ENCODE data around the gene TP53AIP1. TPM values are rescaled to one million over a fixed set of nuclear protein-coding genes. Genes with fewer than 3 reads are reported as not detected.

The TP53AIP1 gene
- total RNA-seq, 1 donor from 2014 or later = not detected

DNA sequence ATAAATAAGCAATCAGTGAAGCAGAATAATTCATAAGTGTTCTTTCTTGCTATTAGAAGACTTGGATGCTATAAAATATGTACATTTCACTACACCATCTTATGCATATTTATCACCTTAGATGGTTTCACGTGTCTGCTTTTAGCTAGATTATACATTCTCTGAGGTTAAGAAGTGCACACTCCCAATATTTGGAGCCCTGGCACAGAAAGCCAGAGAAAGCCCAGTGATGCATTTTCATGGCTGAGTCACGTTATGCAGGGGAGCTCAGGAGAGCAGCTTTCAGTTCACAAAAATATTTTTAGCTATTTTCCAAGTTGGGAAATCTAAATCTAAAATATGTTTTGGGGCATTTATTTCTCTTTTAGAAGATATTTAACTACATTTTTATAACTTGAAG, 5.1 kb upstream of the TP53AIP1 start:
- Mint-ChIP-seq H3K4me3 (no peak overlapping the region), H3K36me3 (ENCODE audit: low read depth) (no peaks in the 10 kb centered on the region), H3K27ac (no peak overlapping the region), H3K9me3 (no peaks in the 10 kb centered on the region), H3K4me1 (no peaks in the 10 kb centered on the region), H3K27me3 (peaks cover 44% of the 10 kb centered on the region)
- DNase-seq = no peak
- TF ChIP-seq, protein P1, sequence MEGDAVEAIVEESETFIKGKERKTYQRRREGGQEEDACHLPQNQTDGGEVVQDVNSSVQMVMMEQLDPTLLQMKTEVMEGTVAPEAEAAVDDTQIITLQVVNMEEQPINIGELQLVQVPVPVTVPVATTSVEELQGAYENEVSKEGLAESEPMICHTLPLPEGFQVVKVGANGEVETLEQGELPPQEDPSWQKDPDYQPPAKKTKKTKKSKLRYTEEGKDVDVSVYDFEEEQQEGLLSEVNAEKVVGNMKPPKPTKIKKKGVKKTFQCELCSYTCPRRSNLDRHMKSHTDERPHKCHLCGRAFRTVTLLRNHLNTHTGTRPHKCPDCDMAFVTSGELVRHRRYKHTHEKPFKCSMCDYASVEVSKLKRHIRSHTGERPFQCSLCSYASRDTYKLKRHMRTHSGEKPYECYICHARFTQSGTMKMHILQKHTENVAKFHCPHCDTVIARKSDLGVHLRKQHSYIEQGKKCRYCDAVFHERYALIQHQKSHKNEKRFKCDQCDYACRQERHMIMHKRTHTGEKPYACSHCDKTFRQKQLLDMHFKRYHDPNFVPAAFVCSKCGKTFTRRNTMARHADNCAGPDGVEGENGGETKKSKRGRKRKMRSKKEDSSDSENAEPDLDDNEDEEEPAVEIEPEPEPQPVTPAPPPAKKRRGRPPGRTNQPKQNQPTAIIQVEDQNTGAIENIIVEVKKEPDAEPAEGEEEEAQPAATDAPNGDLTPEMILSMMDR (IDR thresholded peaks at IDR 0.05) = no peak
- ChIA-PET POLR2A (no interaction called here), CTCF (interaction anchor here (1.8 to 5.4 kb wide), 3 partner anchors 9 to 790 kb away, joined by 8 to 44 read pairs (median 9); no protein-coding TSS in a partner anchor)
- no peak for ATAC-seq (ENCODE audit: low read depth)
- intact Hi-C loops (cut with micrococcal nuclease) = no loop called here

DNA sequence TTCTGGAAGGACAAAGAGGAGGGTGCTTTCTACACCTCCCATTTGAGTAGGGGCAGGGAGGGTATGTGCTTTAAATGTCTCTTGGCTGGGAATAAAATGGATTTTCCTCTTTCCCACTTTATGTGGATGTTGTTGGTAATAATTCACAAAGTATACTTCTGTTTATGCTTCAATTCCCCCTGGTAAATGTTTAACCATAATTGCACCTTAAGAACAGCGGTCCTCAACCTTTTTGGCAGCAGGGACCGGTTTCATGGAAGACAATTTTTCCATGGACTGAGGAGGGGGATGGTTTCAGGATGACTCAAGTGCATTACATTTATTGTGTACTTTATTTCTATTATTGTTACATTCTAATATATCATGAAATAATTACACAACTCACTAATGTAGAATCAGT, 4.0 kb upstream of the TP53AIP1 start:
- H3K36me3 Mint-ChIP-seq (ENCODE audit: low read depth) = no peaks in the 10 kb centered on the region
- intact Hi-C loops (cut with micrococcal nuclease) = no loop called here
- ChIA-PET CTCF (interaction anchor here (2.0 to 5.4 kb wide), 2 partner anchors 10 to 61 kb away, joined by 8 to 44 read pairs; no protein-coding TSS in a partner anchor), POLR2A (no interaction called here)
- H3K27ac Mint-ChIP-seq = no peak overlapping the region
- no peak overlapping the region for H3K4me3 Mint-ChIP-seq
- no peaks in the 10 kb centered on the region for H3K4me1 Mint-ChIP-seq
- DNase-seq (no peak), ATAC-seq (ENCODE audit: low read depth) (no peak)
- peaks cover 49% of the 10 kb centered on the region for H3K27me3 Mint-ChIP-seq
- TF ChIP-seq, protein P1 (IDR thresholded peaks at IDR 0.05) = no peak
- H3K9me3 Mint-ChIP-seq = no peaks in the 10 kb centered on the region

DNA sequence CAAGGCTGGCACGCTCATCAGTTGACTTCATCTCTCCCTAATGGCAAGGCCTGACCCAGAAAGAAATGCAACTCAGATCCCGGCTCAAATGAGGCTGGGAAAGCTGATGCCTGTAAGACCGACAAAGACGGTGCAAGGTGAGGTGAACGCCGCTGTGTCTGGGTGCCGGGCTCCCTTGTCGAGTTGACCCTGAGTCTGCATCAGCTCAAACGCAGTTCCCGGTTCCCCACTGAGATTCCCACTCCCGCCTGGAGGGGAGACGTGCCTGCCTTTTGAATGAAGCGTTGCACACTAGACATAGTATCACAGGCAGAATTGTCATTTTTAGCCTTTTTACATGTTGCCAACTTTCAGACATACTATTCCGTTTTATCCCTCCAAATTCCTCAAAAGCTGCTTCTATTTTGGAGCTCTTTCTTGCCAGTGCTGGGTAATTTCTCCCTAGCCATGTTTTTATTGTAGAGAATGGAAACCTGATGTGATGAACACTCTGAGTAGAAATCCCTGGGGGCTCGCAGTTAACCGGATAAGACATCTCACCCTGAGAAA, 831 bp upstream of the TP53AIP1 start:
- no peaks in the 10 kb centered on the region for H3K4me1 Mint-ChIP-seq
- ChIA-PET CTCF (interaction anchor here (2.5 kb wide), 1 partner anchor 12 kb away, joined by 7 read pairs; no protein-coding TSS in a partner anchor), POLR2A (no interaction called here)
- no peak overlapping the region for H3K4me3 Mint-ChIP-seq
- TF ChIP-seq, protein P1 (IDR thresholded peaks at IDR 0.05) = no peak
- ATAC-seq (ENCODE audit: low read depth) (no peak), DNase-seq (no peak)
- H3K27me3 Mint-ChIP-seq = peaks cover 42% of the 10 kb centered on the region
- no peak overlapping the region for H3K27ac Mint-ChIP-seq
- H3K36me3 Mint-ChIP-seq (ENCODE audit: low read depth) = no peaks in the 10 kb centered on the region
- H3K9me3 Mint-ChIP-seq = no peaks in the 10 kb centered on the region
- intact Hi-C loops (cut with micrococcal nuclease) = no loop called here

DNA sequence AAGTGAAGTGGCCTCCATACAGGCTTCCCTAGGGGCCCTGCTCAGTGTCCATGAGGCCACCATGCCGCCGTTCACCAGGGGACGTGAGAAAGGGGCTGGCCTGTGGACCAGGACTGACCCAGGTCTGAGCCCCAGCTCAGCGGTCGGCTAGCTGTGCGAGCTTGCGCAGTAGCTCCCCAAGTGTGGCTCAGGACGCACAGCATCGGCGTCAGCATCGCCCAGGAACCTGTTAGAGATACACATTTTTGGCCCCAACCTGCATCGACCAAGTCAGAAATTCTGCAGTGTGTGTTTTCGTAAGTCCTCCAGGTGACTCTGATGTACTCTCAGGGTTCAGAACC, 429 bp downstream of the TP53AIP1 start:
- H3K4me3 Mint-ChIP-seq = no peak overlapping the region
- intact Hi-C loops (cut with micrococcal nuclease) = no loop called here
- POLR2A ChIA-PET = no interaction called here
- H3K9me3 Mint-ChIP-seq = no peaks in the 10 kb centered on the region
- CTCF ChIA-PET = no interaction called here
- DNase-seq (no peak), ATAC-seq (ENCODE audit: low read depth) (no peak)
- H3K4me1 Mint-ChIP-seq = no peaks in the 10 kb centered on the region
- peaks cover 34% of the 10 kb centered on the region for H3K27me3 Mint-ChIP-seq
- H3K36me3 Mint-ChIP-seq (ENCODE audit: low read depth) = no peaks in the 10 kb centered on the region
- TF ChIP-seq, protein P1 (IDR thresholded peaks at IDR 0.05) = no peak
- no peak overlapping the region for H3K27ac Mint-ChIP-seq

DNA sequence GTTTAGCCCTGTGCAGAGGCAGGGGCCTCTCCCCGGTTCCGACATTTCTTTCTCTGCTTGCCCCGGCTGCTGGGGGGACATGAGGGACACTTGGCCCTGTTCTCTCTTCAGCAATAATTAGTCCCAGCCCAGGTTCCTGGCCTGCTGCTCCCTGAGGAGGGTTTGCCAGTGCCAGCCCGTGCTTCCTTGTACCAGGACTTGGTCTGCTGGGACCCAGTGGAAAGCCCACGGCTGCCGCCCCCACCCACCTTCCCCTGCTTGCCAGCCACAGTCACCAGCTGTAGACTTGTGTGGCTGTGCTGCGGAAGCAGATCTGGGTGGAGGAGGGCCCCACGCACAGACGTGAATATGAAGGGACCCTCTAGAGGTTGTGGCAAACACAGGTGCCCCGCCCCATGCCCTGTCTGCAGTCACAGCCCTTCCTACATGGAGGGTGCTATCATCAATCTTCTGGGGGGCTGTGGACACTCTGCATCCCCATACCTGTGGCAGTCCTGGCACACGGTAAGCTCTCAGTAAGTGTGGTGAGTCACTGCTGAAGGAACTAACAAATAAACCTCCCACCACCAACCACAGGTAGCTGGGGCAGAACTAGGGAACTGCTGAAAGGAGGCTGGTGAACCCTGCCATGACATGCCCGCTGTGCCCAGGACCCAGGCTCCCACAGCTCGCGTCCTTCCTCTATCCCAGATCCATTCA, 949 bp downstream of the TP53AIP1 start:
- no peak overlapping the region for H3K4me3 Mint-ChIP-seq
- H3K9me3 Mint-ChIP-seq = no peaks in the 10 kb centered on the region
- H3K27me3 Mint-ChIP-seq = peaks cover 34% of the 10 kb centered on the region
- no peak overlapping the region for H3K27ac Mint-ChIP-seq
- intact Hi-C loops (cut with micrococcal nuclease) = no loop called here
- no peaks in the 10 kb centered on the region for H3K4me1 Mint-ChIP-seq
- H3K36me3 Mint-ChIP-seq (ENCODE audit: low read depth) = no peaks in the 10 kb centered on the region
- TF ChIP-seq, protein P1 (IDR thresholded peaks at IDR 0.05) = no peak
- ChIA-PET CTCF (no interaction called here), POLR2A (no interaction called here)
- no peak for ATAC-seq (ENCODE audit: low read depth)
- DNase-seq = no peak
